HG03175 (cell line): Measurements from ENCODE around the gene C5orf47.

Source experiments
- ATAC-seq: cut with Tn5 transposase; IDR thresholded peaks from one replicate; pipeline ENCODE4 v1.9.1; 2021; ENCODE audit warnings: mild to moderate bottlenecking, moderate library complexity; ENCODE audit not compliant: unreplicated experiment

Gene C5orf47

GRCh38 chr5:174022384-174023095 lies 33.6 kb downstream of the C5orf47 start:
- no peak for ATAC-seq

- no peak for ATAC-seq
Observed at GRCh38 chr5:174030286-174030685, 41.3 kb downstream of the C5orf47 start.

DNA sequence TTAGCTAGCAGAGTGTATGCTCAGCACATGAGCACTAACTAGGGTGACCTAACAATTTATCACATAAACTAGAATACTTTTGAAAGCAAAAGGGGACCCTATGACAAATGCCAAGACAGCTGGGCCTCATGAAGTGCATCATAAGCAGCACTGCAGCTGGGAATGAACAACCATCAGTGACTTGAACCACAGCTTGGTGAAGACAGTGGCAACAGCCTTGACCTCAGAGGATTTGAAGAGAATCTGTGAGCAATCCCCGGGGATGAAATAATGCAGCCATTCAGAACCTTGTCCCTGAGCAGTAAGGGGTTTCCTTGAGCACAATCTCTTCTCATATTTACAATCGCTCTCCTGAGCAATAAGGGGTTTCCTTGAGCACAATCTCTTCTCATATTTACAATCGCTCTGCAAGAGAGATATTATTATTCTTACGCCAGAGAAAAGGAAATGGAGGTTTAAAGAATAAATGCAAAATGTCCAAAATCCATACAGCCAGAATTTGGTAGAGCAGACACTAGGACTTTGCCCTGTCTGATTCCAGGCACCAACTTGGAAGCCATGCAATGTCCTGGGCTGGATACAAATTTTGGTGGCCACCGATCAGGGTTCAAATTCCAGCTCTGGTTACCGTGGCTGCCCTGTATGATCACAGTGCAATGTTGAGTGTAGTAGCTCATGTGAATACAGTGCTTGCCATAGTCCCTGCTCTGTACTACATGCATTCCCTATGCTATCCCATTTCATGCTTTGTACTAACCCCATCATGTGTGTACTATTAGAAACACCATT lies 55.7 kb downstream of the C5orf47 start:
- no peak for ATAC-seq

DNA sequence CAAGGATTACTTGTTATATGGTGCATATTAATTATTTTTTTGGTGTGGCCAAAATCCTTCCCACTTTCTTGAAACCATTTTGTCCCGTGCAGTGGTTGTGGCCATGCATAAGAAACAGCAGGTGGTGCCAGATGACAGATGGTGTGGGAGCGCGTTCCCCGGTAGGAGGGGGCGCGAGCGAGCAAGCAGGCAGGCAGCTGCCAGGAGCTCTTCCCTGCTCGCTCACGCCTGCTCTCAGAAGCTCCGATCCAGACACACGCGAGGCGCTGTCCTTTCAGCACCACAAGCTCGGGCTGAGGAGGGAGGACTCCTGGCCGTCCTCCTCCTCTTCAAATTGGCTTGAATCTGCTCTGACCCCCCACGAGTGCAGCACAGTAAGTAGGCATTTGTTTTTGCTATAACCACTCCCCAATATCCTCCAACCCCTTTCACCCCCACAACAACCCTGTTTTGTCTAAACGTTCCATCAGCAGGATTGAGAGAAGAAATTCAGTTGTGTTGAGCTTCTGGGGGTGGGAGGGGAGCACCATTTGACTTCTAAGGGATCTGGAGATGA lies 56.6 kb downstream of the C5orf47 start, which contains the start of gene NSG2:
NSG2 (plus strand) TSS at position 237 of the 556 bp plus-strand sequence. CDS start 1,050 bp downstream, outside the sequence.
- peak; percentile 84 for ATAC-seq

DNA sequence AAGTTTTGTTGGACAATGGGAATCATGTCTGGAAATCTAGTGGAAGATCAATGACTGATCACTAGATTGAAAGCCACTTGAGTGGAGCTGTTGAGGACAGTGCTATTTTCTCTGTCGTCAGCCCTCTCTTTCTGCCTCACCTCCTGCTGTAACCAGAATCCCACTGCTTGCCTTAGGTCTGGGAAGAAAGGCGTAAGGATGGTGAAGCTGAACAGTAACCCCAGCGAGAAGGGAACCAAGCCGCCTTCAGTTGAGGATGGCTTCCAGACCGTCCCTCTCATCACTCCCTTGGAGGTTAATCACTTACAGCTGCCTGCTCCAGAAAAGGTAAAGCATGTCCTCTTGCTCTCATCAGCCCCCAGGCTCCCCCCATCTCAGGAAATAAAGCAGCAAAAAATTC lies 57.6 kb downstream of the C5orf47 start:
- ATAC-seq, result no peak

DNA sequence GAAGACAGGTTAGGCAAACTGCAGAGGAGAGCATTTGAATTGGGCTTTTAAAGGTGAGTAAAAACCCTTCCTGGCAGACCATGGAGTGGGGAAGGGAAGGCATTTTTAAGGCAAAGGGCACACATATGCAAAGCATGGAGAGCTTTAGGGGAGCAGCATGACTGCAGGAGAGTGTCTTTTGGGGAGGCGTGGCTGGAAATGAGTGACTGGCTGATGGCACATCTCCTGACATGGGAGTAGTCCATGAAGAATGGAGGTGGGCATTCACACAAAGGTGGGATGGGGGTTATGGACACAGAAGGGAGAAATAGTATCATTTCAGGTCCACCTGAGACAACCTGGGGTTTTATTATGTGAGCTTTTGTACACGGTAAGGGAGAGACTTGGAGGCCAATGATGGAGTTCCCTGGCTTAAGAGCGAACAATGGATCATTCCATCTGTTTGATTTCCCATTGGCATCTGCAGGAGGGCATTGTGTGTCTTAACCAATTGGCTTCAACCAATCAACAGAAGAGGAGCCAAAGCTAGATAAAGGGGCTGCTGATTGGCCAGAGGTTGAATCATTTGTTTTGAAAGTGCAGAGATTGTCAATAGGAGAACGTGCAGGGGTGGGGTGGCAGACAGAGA lies 58.6 kb downstream of the C5orf47 start:
- no peak for ATAC-seq

GRCh38 chr5:174052636-174053035 lies 63.7 kb downstream of the C5orf47 start:
- no peak for ATAC-seq

DNA sequence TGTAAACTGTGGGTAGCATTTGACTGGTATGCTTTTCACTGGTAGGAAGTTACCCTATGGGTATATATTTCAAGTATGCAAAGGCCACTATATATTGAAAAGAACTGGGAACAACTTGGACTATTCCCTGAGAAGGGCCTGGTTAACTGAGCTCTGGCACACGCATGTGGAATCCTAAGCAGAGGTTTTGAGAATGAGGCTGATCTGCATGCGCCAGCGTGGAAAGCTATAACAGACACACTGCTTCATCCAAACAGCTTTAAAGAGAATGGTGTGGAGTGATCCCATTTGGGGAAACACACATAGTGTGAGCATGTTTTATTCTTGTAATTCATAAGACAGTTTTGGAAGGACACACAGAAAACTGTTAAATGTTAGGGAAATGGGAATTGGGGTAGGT lies 64.9 kb downstream of the C5orf47 start:
- no peak for ATAC-seq
